Measurements from ENCODE around the gene PTPRG. TPM values are rescaled to one million over a fixed set of nuclear protein-coding genes. Genes with fewer than 3 reads are reported as not detected.

Gene PTPRG
- total RNA-seq, 1 experiment from 2014 or later = 69.3 TPM

- DNase-seq = no peak
- no peaks in the 10 kb centered on the region for H3K79me1 ChIP-seq (ENCODE audit: insufficient read depth, low read depth, low read length, poor library complexity, severe bottlenecking)
- H4K91ac ChIP-seq (ENCODE audit: insufficient read length, low read depth, low read length) = no peak overlapping the region
- no peak overlapping the region for H3T11ph ChIP-seq (ENCODE audit: low read length)
- H2BK120ac ChIP-seq (ENCODE audit: low read depth, low read length, poor library complexity, severe bottlenecking) = no peak overlapping the region
- Mint-ChIP-seq H3K4me1 (no peaks in the 10 kb centered on the region), H3K9me3 (no peaks in the 10 kb centered on the region), H3K4me3 (no peak overlapping the region), H3K36me3 (ENCODE audit: insufficient read depth in 1 of 3, low read depth in 3 of 3) (no peaks in the 10 kb centered on the region), H3K27ac (no peak overlapping the region), H3K27me3 (ENCODE audit: low read depth) (no peaks in the 10 kb centered on the region; the same call in 1 of the 2 replicates)
- H3K18ac ChIP-seq (ENCODE audit: insufficient read length, low read depth, low read length) = no peak overlapping the region
- no peak overlapping the region for H3K23ac ChIP-seq (ENCODE audit: insufficient read length, low read depth, low read length)
- no peak overlapping the region for H3K9ac ChIP-seq (ENCODE audit: extremely low read depth, insufficient read length, low read length)
- H3K14ac ChIP-seq (ENCODE audit: insufficient read depth, low read length) = no peak overlapping the region
- H3K79me2 ChIP-seq (ENCODE audit: insufficient read depth, low read length) = no peaks in the 10 kb centered on the region
- no peak overlapping the region for H2BK5ac ChIP-seq (ENCODE audit: insufficient read length, low read length)
- no peaks in the 10 kb centered on the region for H3K4me1 ChIP-seq (ENCODE audit: insufficient read depth, low read length)
- no peak overlapping the region for H4K8ac ChIP-seq (replicated peaks; ENCODE audit: insufficient read length, low read depth, low read length)
- H2AK5ac ChIP-seq (ENCODE audit: insufficient read length, low read length) = no peak overlapping the region
- no peak overlapping the region for H3K4ac ChIP-seq (ENCODE audit: low read depth, low read length)
- no peak overlapping the region for H3K27ac ChIP-seq (ENCODE audit: insufficient read length, low read depth, low read length)
- no peak overlapping the region for H3K56ac ChIP-seq (ENCODE audit: insufficient read length, low read depth, low read length)
- no peak overlapping the region for H2BK12ac ChIP-seq (ENCODE audit: insufficient read length, low read depth, low read length)
- H3K9me3 ChIP-seq (ENCODE audit: control insufficient read depth, low read depth, low read length) = no peaks in the 10 kb centered on the region
- no peak overlapping the region for H2BK15ac ChIP-seq (ENCODE audit: low read depth, low read length)
- H2BK20ac ChIP-seq (ENCODE audit: low read depth, low read length, poor library complexity, severe bottlenecking) = no peak overlapping the region
- H4K20me1 ChIP-seq (ENCODE audit: control insufficient read depth, insufficient read depth, insufficient read length) = no peaks in the 10 kb centered on the region
- no CpG with 5 or more reads among the region's 1 CpG for WGBS (ENCODE audit: extremely low coverage, insufficient read length, low lambda C conversion rate)
- no peak overlapping the region for H3K4me2 ChIP-seq (ENCODE audit: insufficient read depth, insufficient read length, low read length)
- H4K5ac ChIP-seq (ENCODE audit: insufficient read length, low read depth, low read length) = no peak overlapping the region
- H2AFZ ChIP-seq (ENCODE audit: low read length) = no peak overlapping the region
- no peaks in the 10 kb centered on the region for H3K27me3 ChIP-seq (ENCODE audit: insufficient read depth, low read length)
- no peak for TF ChIP-seq CTCF (conservative IDR thresholded peaks at IDR 0.05)
- H3K23me2 ChIP-seq (ENCODE audit: insufficient read length, low read depth, low read length, poor library complexity, severe bottlenecking) = no peaks in the 10 kb centered on the region
Measured at GRCh38 chr3:62312201-62312600, 750.8 kb downstream of the PTPRG start.
